Activated B cell treated with CpG ODN at 0.5 μM for 24 hours (primary cell): ENCODE data around the gene GABRP. TPM values are rescaled to one million over a fixed set of nuclear protein-coding genes. Genes with fewer than 3 reads are reported as not detected.

Experiments
- ATAC-seq: fragments of 200-7000 bp; cut with Tn5 transposase; one replicate; pipeline ENCODE4 v1.10.0; 2021; ENCODE audit warnings: low read depth, mild to moderate bottlenecking, moderate library complexity
- CTCF ChIA-PET: fragments of 350-600 bp; sonication (Branson Sonifier 250); formaldehyde crosslinking; loops from one replicate; lab custom pipeline; 2021; ENCODE audit warnings: antibody characterized with exemption; lab: Charles Lee
- POLR2A ChIA-PET: fragments of 350-600 bp; sonication (Branson Sonifier 250); formaldehyde crosslinking; loops from one replicate; lab custom pipeline; 2021; ENCODE audit warnings: antibody characterized with exemption; lab: Charles Lee
- DNase-seq: peaks from one replicate; pipeline ENCODE4 v3.0.0; 2022
- H3K27ac Mint-ChIP-seq: one replicate; pipeline ENCODE4 v1.8.0; 2020; ENCODE audit warnings: mixed read lengths
- H3K27me3 Mint-ChIP-seq: one replicate; pipeline ENCODE4 v1.8.0; 2021; ENCODE audit warnings: mixed read lengths
- H3K36me3 Mint-ChIP-seq: one replicate; pipeline ENCODE4 v1.8.0; 2021; ENCODE audit warnings: low read depth, mixed read lengths
- H3K4me1 Mint-ChIP-seq: one replicate; pipeline ENCODE4 v1.8.0; 2021; ENCODE audit warnings: mixed read lengths
- H3K4me3 Mint-ChIP-seq: one replicate; pipeline ENCODE4 v1.8.0; 2020; ENCODE audit warnings: mild to moderate bottlenecking, mixed read lengths
- H3K9me3 Mint-ChIP-seq: one replicate; pipeline ENCODE4 v1.8.0; 2020; ENCODE audit warnings: mixed read lengths
- CTCF ChIP-seq: fragments of 200-600 bp; IDR thresholded peaks from one replicate; pipeline ENCODE4 v1.8.0; 2022; ENCODE audit warnings: antibody characterized with exemption, mild to moderate bottlenecking
- intact Hi-C: fragments of 100-400 bp; cut with micrococcal nuclease; formaldehyde crosslinking; loops from one replicate; pipeline ENCODE4 v1.15.1; 2024
- total RNA-seq: library from RNA; stranded (reverse); gene quantifications from 2 replicates; pipeline ENCODE4 v1.2.3, GENCODE V29; 2022

The GABRP gene
- total RNA-seq, 1 donor from 2014 or later: not detected

GRCh38 chr5:170813231-170813630, 29.7 kb downstream of the GABRP start:
- peaks cover 16% of the 10 kb centered on the region for H3K27me3 Mint-ChIP-seq
- POLR2A ChIA-PET: no interaction called here
- CTCF ChIA-PET: no interaction called here

GRCh38 chr5:170817195-170817594, 33.7 kb downstream of the GABRP start:
- DNase-seq (no peak), ATAC-seq (no peak)
- ChIA-PET CTCF (no interaction called here), POLR2A (no interaction called here)
- Mint-ChIP-seq H3K9me3 (no peaks in the 10 kb centered on the region), H3K36me3 (no peaks in the 10 kb centered on the region), H3K27me3 (peaks cover 5% of the 10 kb centered on the region), H3K4me3 (no peak overlapping the region), H3K4me1 (no peaks in the 10 kb centered on the region), H3K27ac (no peak overlapping the region)
- TF ChIP-seq CTCF: no peak
- intact Hi-C loops: no loop called here

More at GRCh38 chr5:170813231-170813630, 29.7 kb downstream of the GABRP start:
- DNase-seq (no peak), ATAC-seq (no peak)
- H3K4me1 Mint-ChIP-seq: no peaks in the 10 kb centered on the region
- no peaks in the 10 kb centered on the region for H3K36me3 Mint-ChIP-seq
- H3K27ac Mint-ChIP-seq: no peak overlapping the region
- no peak overlapping the region for H3K4me3 Mint-ChIP-seq
- intact Hi-C loops: no loop called here
- no peak for TF ChIP-seq CTCF
- H3K9me3 Mint-ChIP-seq: no peaks in the 10 kb centered on the region

- CTCF ChIA-PET: no interaction called here
- no peaks in the 10 kb centered on the region for H3K9me3 Mint-ChIP-seq
- intact Hi-C loops: no loop called here
- DNase-seq: no peak
- no peak for TF ChIP-seq CTCF
- no peak overlapping the region for H3K4me3 Mint-ChIP-seq
- no peak for ATAC-seq
- no peaks in the 10 kb centered on the region for H3K4me1 Mint-ChIP-seq
- H3K27ac Mint-ChIP-seq: no peak overlapping the region
- H3K36me3 Mint-ChIP-seq: no peaks in the 10 kb centered on the region
- POLR2A ChIA-PET: no interaction called here
- peaks cover 4% of the 10 kb centered on the region for H3K27me3 Mint-ChIP-seq
These were observed 34.7 kb downstream of the GABRP start for GRCh38 chr5:170818232-170818631.

GRCh38 chr5:170819824-170820223, 36.3 kb downstream of the GABRP start:
- Mint-ChIP-seq H3K9me3 (no peaks in the 10 kb centered on the region), H3K36me3 (no peaks in the 10 kb centered on the region), H3K4me1 (no peaks in the 10 kb centered on the region), H3K4me3 (no peak overlapping the region), H3K27ac (no peak overlapping the region), H3K27me3 (peaks cover 2% of the 10 kb centered on the region)
- TF ChIP-seq CTCF: no peak
- ChIA-PET CTCF (no interaction called here), POLR2A (interaction anchor here (0.6 kb wide), 1 partner anchor 226 kb away, joined by 3 read pairs; no protein-coding TSS in a partner anchor)
- DNase-seq (no peak), ATAC-seq (no peak)
- intact Hi-C loops: no loop called here

GRCh38 chr5:170821257-170821800, 37.8 kb downstream of the GABRP start:
- intact Hi-C loops: no loop called here

More at GRCh38 chr5:170821257-170821800, 37.8 kb downstream of the GABRP start:
- ChIA-PET POLR2A (no interaction called here), CTCF (no interaction called here)
- ATAC-seq (no peak), DNase-seq (no peak)
- Mint-ChIP-seq H3K4me3 (no peak overlapping the region), H3K36me3 (no peaks in the 10 kb centered on the region), H3K4me1 (no peaks in the 10 kb centered on the region), H3K27me3 (peaks cover 4% of the 10 kb centered on the region), H3K27ac (no peak overlapping the region), H3K9me3 (no peaks in the 10 kb centered on the region)
- TF ChIP-seq CTCF: no peak
